ENCODE data around the gene SEMA6B. TPM values are rescaled to one million over a fixed set of nuclear protein-coding genes. Genes with fewer than 3 reads are reported as not detected.
"Not testable (repeated sequence)": the region's sequence is repeated elsewhere in the genome, so short reads cannot be mapped to it uniquely, and the experiment has no call there.

Gene SEMA6B
- total RNA-seq, 1 donor from 2014 or later = not detected

DNA sequence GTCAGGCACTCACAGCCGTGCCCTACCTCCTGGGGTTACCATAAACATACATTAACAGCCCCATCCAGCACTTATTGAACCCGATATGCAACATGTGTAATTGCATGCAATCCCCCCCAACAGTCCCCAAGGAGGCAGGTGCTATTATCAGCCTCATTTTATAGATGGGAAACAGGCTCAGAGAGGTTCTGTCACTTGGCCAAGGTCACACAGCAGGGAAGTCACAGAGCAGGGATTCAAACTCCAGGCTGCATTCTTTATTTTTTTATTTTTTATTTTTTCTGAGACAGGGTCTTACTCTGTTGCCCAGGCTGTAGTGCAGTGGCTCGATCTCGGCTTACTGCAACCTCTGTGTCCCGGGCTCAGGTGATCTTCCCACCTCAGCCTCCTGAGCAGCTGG, 41.4 kb upstream of the SEMA6B start:
- H3K4me3 ChIP-seq (ENCODE audit: low read depth, low read length) = no peak overlapping the region
- DNase-seq (ENCODE audit: low read depth) = no peak
- no peak for TF ChIP-seq CTCF (conservative IDR thresholded peaks at IDR 0.05; ENCODE audit: low read depth, low read length)

DNA sequence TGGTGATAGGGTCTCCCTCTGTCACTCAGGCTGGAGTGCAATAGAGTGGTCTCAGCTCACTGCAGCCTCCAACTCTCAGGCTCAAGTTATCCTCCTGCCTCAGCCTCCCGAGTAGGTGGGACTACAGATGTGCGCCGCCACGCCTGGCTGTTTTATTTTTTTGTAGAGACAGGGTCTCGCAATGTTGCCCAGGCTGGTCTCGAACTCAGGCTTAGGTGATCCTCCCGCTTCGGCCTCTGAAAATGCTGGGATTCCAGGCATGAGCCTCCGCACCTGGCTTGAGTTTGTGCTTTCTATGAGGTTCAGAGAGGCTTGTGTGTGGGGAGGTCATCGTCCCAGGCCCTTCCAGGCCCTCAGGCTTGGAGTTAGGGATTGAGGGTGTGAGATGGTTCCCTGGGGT, 40.6 kb upstream of the SEMA6B start:
- H3K4me3 ChIP-seq (ENCODE audit: low read depth, low read length) = no peak overlapping the region
- TF ChIP-seq CTCF (conservative IDR thresholded peaks at IDR 0.05; ENCODE audit: low read depth, low read length) = no peak
- no peak for DNase-seq (ENCODE audit: low read depth)

- H3K4me3 ChIP-seq (ENCODE audit: low read depth, low read length) = no peak overlapping the region
- no peak for DNase-seq (ENCODE audit: low read depth)
- TF ChIP-seq CTCF (conservative IDR thresholded peaks at IDR 0.05; ENCODE audit: low read depth, low read length) = no peak
Measured at GRCh38 chr19:4598712-4599111, 39.2 kb upstream of the SEMA6B start.

DNA sequence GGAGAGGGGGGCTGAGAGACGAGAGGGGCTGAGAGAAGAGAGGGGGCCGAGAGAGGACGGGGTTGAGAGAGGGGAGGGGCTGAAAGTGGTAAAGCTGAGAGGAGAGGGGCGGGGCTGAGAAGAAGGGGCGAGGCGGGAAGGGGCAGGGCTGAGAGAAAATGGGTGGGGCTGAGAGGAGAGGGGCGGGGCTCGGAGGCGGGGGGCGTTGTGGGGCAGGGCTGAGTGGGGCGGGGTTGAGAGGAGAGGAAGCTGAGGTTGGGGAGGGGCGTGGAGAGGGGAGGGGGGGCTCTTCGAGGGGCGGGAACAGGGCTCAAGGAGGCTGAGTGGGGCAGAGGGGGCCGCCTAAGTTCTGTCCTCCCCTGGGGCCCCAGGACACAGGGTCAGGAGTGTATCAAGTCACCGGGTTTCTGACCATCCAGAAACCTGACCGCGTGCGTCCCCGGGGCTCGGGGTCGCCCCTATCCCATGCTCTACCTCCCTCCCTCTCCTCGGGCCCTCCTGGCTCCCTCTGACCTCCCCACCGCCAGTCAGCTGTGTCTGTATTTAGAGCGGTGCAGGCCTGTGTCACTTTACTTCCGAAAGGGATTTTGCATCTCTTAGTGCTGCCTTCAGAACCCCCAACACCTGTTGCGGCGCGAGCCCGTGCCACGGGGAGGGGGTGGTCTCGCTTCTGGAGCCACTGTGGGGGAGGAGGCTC, 38.6 kb upstream of the SEMA6B start:
- DNase-seq (ENCODE audit: low read depth) = no peak
- no peak overlapping the region for H3K4me3 ChIP-seq (ENCODE audit: low read depth, low read length)
- TF ChIP-seq CTCF (conservative IDR thresholded peaks at IDR 0.05; ENCODE audit: low read depth, low read length) = no peak

DNA sequence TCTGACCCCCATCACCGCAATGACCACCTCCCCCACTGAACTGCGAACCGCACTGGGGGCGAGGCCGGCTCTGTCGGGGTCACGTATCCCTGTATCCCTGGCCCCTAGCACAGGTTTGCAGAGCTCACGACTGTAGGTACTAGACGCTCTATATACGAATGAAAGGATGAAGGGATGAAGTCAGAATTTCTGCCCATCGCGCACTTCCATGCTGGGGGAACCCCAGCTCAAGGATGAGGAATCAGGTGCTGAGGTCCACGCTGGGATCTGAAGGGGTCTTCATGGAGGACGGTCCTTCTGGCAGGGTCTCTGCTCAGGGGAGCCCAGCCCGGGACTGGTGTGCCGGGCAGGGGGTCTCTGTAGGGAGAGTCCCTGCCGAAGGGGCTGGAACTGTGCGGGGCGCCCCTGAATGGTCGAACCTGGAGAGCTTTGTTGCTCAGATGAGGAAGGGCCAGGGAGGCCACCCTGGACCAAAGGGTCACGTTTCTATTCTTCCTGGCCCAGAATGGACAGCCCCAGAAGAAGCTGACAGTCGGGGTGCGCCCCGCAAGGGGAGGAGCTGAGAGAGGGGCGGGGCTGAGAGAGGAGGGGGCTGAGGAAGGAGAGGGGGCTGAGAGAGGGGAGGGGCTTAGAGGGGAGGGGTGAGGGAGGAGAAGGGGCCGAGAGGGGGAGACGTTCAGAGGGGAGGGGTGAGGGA, 37.9 kb upstream of the SEMA6B start:
- H3K4me3 ChIP-seq (ENCODE audit: low read depth, low read length) = no peak overlapping the region
- no peak for DNase-seq (ENCODE audit: low read depth)
- TF ChIP-seq CTCF (conservative IDR thresholded peaks at IDR 0.05; ENCODE audit: low read depth, low read length) = no peak

- no peak for TF ChIP-seq CTCF (conservative IDR thresholded peaks at IDR 0.05; ENCODE audit: low read depth, low read length)
- no peak for DNase-seq (ENCODE audit: low read depth)
- no peak overlapping the region for H3K4me3 ChIP-seq (ENCODE audit: low read depth, low read length)
Measured at GRCh38 chr19:4596033-4596904, 36.8 kb upstream of the SEMA6B start.

DNA sequence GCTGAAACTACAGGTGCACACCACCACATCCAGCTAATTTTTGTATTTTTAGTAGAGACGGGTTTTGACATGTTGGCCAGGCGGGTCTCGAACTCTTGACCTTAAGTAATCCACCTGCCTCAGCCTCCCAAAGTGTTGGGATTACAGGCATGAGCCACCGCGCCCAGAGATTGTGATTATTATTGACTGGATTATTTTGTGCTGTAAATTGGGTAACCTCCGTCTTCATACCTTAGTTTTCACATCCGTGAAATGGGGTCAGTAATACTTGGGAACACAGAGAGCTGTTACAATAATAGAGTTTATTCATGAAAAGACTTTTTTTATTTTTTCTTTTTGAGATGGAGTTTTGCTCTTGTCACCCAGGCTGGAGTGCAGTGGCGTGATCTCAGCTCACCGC, 35.7 kb upstream of the SEMA6B start:
- DNase-seq (ENCODE audit: low read depth) = not testable (repeated sequence)

More for the DNA sequence above, 35.7 kb upstream of the SEMA6B start:
- not testable (repeated sequence) for H3K4me3 ChIP-seq (ENCODE audit: low read depth, low read length)
